HEK293 (cell line): Measurements from ENCODE around the gene ASIC4.

Experiments
- GLIS2 ChIP-seq: fragments of 450-650 bp; formaldehyde crosslinking; IDR thresholded peaks from 2 replicates; pipeline ENCODE4 v1.5.1; 2016; ENCODE audit warnings: missing biosample characterization, missing genetic modification characterization
- KLF16 ChIP-seq: fragments of 450-650 bp; formaldehyde crosslinking; IDR thresholded peaks from 2 replicates; pipeline ENCODE4 v1.5.1; 2017; ENCODE audit warnings: missing biosample characterization, missing genetic modification characterization
- MYNN ChIP-seq: fragments of 450-650 bp; formaldehyde crosslinking; IDR thresholded peaks from 2 replicates; pipeline ENCODE4 v1.5.1; 2016; ENCODE audit warnings: missing biosample characterization, missing genetic modification characterization, borderline replicate concordance
- RBAK ChIP-seq: fragments of 450-650 bp; formaldehyde crosslinking; IDR thresholded peaks from 2 replicates; pipeline ENCODE4 v1.5.1; 2016; ENCODE audit warnings: missing biosample characterization, missing genetic modification characterization
- ZBTB48 ChIP-seq: fragments of 450-650 bp; formaldehyde crosslinking; IDR thresholded peaks from 2 replicates; pipeline ENCODE4 v1.5.1; 2016; ENCODE audit warnings: missing biosample characterization, missing genetic modification characterization
- ZNF112 ChIP-seq: fragments of 450-650 bp; formaldehyde crosslinking; IDR thresholded peaks from 2 replicates; pipeline ENCODE4 v1.5.0; 2017; ENCODE audit warnings: missing biosample characterization, missing genetic modification characterization
- ZNF155 ChIP-seq: fragments of 450-650 bp; formaldehyde crosslinking; IDR thresholded peaks from 2 replicates; pipeline ENCODE4 v1.5.1; 2016; ENCODE audit warnings: missing biosample characterization, missing genetic modification characterization
- ZNF169 ChIP-seq: fragments of 450-650 bp; formaldehyde crosslinking; IDR thresholded peaks from 2 replicates; pipeline ENCODE4 v1.5.1; 2016; ENCODE audit warnings: missing biosample characterization, missing genetic modification characterization
- ZNF174 ChIP-seq: fragments of 450-650 bp; formaldehyde crosslinking; IDR thresholded peaks from 2 replicates; pipeline ENCODE4 v1.5.0; 2017; ENCODE audit warnings: missing biosample characterization, mild to moderate bottlenecking, missing genetic modification characterization
- ZNF184 ChIP-seq: fragments of 450-650 bp; IDR thresholded peaks from 2 replicates; pipeline ENCODE4 v1.5.1; 2018; ENCODE audit warnings: missing biosample characterization, mild to moderate bottlenecking, missing genetic modification characterization
- ZNF292 ChIP-seq: fragments of 450-650 bp; formaldehyde crosslinking; IDR thresholded peaks from 2 replicates; pipeline ENCODE4 v1.5.1; 2016; ENCODE audit warnings: low read depth, missing biosample characterization, missing genetic modification characterization, borderline replicate concordance
- ZNF302 ChIP-seq: fragments of 450-650 bp; formaldehyde crosslinking; IDR thresholded peaks from 2 replicates; pipeline ENCODE4 v1.5.1; 2016; ENCODE audit warnings: missing biosample characterization, missing genetic modification characterization, low read depth
- ZNF366 ChIP-seq: fragments of 450-650 bp; formaldehyde crosslinking; conservative IDR thresholded peaks from 2 replicates; pipeline ENCODE4 v1.5.1; 2016; ENCODE audit warnings: missing biosample characterization, missing genetic modification characterization
- ZNF416 ChIP-seq: fragments of 450-650 bp; formaldehyde crosslinking; IDR thresholded peaks from 2 replicates; pipeline ENCODE4 v1.5.1; 2016; ENCODE audit warnings: missing biosample characterization, missing genetic modification characterization
- ZNF433 ChIP-seq: fragments of 450-650 bp; formaldehyde crosslinking; IDR thresholded peaks from 2 replicates; pipeline ENCODE4 v1.5.1; 2016; ENCODE audit warnings: missing biosample characterization, missing genetic modification characterization, low read depth
- ZNF473 ChIP-seq: fragments of 450-650 bp; formaldehyde crosslinking; IDR thresholded peaks from 2 replicates; pipeline ENCODE4 v1.5.1; 2017; ENCODE audit warnings: missing biosample characterization, missing genetic modification characterization
- ZNF48 ChIP-seq: fragments of 450-650 bp; formaldehyde crosslinking; IDR thresholded peaks from 2 replicates; pipeline ENCODE4 v1.5.1; 2016; ENCODE audit warnings: missing biosample characterization, missing genetic modification characterization
- ZNF549 ChIP-seq: fragments of 450-650 bp; IDR thresholded peaks from 2 replicates; pipeline ENCODE4 v1.5.1; 2018; ENCODE audit warnings: missing biosample characterization, missing genetic modification characterization, mild to moderate bottlenecking, inconsistent platforms, moderate library complexity
- ZNF610 ChIP-seq: fragments of 450-650 bp; formaldehyde crosslinking; IDR thresholded peaks from 2 replicates; pipeline ENCODE4 v1.5.1; 2016; ENCODE audit warnings: missing biosample characterization, missing genetic modification characterization, borderline replicate concordance
- ZNF624 ChIP-seq: fragments of 450-650 bp; formaldehyde crosslinking; IDR thresholded peaks from 2 replicates; pipeline ENCODE4 v1.5.1; 2017; ENCODE audit warnings: missing biosample characterization, missing genetic modification characterization
- ZNF658 ChIP-seq: fragments of 450-650 bp; formaldehyde crosslinking; IDR thresholded peaks from 2 replicates; pipeline ENCODE4; 2016; ENCODE audit warnings: missing biosample characterization, missing genetic modification characterization
- ZNF664 ChIP-seq: fragments of 450-650 bp; formaldehyde crosslinking; IDR thresholded peaks from 2 replicates; pipeline ENCODE4 v1.5.1; 2016; ENCODE audit warnings: missing biosample characterization, missing genetic modification characterization
- ZNF707 ChIP-seq: fragments of 450-650 bp; formaldehyde crosslinking; IDR thresholded peaks from 2 replicates; pipeline ENCODE4 v1.5.1; 2016; ENCODE audit warnings: missing biosample characterization, missing genetic modification characterization
- ZSCAN16 ChIP-seq: fragments of 450-650 bp; formaldehyde crosslinking; IDR thresholded peaks from 2 replicates; pipeline ENCODE4 v1.5.1; 2016; ENCODE audit warnings: missing biosample characterization, missing genetic modification characterization
- ZXDB ChIP-seq: fragments of 450-650 bp; formaldehyde crosslinking; IDR thresholded peaks from 2 replicates; pipeline ENCODE4 v1.5.1; 2016; ENCODE audit warnings: missing biosample characterization, missing genetic modification characterization
- TF ChIP-seq, protein P1 (sequence below): fragments of 450-650 bp; formaldehyde crosslinking; IDR thresholded peaks from 2 replicates; pipeline ENCODE4 v1.5.1; 2017; ENCODE audit warnings: missing biosample characterization, missing genetic modification characterization
- TF ChIP-seq, protein P2 (sequence below): fragments of 450-650 bp; formaldehyde crosslinking; IDR thresholded peaks from 2 replicates; pipeline ENCODE4 v1.5.1; 2017; ENCODE audit warnings: missing biosample characterization, missing genetic modification characterization
- TF ChIP-seq, protein P3 (sequence below): fragments of 450-650 bp; formaldehyde crosslinking; IDR thresholded peaks from 2 replicates; pipeline ENCODE4 v1.5.1; 2016; ENCODE audit warnings: missing biosample characterization, missing genetic modification characterization
- TF ChIP-seq, protein P4 (sequence below): fragments of 450-650 bp; formaldehyde crosslinking; IDR thresholded peaks from 2 replicates; pipeline ENCODE4 v1.5.1; 2016; ENCODE audit warnings: missing biosample characterization, missing genetic modification characterization
- TF ChIP-seq, protein P5 (sequence below): fragments of 450-650 bp; formaldehyde crosslinking; IDR thresholded peaks from 2 replicates; pipeline ENCODE4 v1.5.1; 2017; ENCODE audit warnings: missing biosample characterization, missing genetic modification characterization

ASIC4 gene

DNA sequence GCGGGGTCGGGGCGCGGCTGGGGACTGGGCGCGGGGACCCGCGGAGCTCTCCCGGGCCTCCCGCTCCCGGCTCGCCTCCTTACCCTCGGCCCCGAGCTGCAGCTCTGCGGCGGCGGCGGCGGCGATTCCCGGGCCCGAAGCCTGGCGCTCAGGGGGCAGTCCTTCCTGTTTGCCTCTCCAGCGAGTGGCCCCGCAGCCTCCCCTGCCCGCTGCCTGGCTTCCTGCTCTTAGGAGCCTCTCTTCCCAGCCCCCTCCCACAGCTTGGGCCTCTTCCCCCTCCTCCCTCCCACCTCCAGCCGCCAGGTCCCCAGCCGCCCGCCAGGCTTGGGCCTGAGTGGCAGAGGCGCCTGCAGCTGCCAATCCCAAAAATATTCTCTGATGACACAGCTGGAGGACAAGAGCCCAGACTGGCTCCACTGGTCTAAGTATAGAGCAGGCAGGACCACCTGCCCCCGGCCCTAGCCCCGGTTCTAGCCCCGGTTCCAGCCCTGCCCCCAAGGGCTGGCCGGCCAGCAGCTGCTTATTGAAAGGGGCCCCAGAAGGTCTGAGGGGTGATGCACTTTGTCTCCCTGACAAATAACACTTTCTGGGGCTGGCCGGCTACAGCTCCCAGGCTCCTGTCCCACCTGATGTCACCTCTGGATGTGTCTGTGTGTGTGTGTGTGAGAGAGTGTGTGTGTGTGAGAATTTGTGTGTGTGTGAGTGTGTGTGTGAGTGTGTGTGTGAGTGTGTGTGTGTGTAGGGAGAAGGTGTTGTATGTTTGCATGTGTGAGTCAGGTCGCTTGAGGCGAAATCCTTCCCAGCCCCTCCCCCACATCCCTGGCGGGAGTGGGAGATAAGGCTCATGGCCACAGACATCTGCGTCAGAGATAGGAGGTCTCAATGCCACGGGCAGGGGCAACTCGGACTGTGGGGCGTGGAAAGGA lies 57.3 kb downstream of the ASIC4 start, which contains the start of gene OBSL1 (continued):
- TF ChIP-seq ZNF174 (tag by site-specific recombination), result no peak
- no peak for TF ChIP-seq ZNF549
- TF ChIP-seq, protein P1, sequence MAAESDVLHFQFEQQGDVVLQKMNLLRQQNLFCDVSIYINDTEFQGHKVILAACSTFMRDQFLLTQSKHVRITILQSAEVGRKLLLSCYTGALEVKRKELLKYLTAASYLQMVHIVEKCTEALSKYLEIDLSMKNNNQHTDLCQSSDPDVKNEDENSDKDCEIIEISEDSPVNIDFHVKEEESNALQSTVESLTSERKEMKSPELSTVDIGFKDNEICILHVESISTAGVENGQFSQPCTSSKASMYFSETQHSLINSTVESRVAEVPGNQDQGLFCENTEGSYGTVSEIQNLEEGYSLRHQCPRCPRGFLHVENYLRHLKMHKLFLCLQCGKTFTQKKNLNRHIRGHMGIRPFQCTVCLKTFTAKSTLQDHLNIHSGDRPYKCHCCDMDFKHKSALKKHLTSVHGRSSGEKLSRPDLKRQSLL, result no peak
- no peak; the same call in 1 of the 2 replicates for TF ChIP-seq ZNF112 (tag by site-specific recombination)
- TF ChIP-seq ZNF707 (tag by site-specific recombination), result no peak
- TF ChIP-seq GLIS2 (tag by site-specific recombination), result peak; percentile 53
- TF ChIP-seq ZNF624 (tag by site-specific recombination), result no peak
- no peak for TF ChIP-seq ZNF433 (tag by site-specific recombination)
- TF ChIP-seq ZNF610 (tag by site-specific recombination), result no peak; the same call in 1 of the 2 replicates
- no peak for TF ChIP-seq MYNN (tag by site-specific recombination)
- no peak for TF ChIP-seq ZNF155
- TF ChIP-seq ZNF302 (tag by site-specific recombination), result no peak
- TF ChIP-seq ZXDB (tag by site-specific recombination), result peak; percentile 86
- TF ChIP-seq, protein P2, sequence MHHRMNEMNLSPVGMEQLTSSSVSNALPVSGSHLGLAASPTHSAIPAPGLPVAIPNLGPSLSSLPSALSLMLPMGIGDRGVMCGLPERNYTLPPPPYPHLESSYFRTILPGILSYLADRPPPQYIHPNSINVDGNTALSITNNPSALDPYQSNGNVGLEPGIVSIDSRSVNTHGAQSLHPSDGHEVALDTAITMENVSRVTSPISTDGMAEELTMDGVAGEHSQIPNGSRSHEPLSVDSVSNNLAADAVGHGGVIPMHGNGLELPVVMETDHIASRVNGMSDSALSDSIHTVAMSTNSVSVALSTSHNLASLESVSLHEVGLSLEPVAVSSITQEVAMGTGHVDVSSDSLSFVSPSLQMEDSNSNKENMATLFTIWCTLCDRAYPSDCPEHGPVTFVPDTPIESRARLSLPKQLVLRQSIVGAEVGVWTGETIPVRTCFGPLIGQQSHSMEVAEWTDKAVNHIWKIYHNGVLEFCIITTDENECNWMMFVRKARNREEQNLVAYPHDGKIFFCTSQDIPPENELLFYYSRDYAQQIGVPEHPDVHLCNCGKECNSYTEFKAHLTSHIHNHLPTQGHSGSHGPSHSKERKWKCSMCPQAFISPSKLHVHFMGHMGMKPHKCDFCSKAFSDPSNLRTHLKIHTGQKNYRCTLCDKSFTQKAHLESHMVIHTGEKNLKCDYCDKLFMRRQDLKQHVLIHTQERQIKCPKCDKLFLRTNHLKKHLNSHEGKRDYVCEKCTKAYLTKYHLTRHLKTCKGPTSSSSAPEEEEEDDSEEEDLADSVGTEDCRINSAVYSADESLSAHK (tag by site-specific recombination), result peak; percentile 57
- no peak for TF ChIP-seq ZNF184 (tag by site-specific recombination)
- TF ChIP-seq RBAK (tag by site-specific recombination), result peak; percentile 77; the same call in 1 of the 2 replicates
- TF ChIP-seq, protein P3, sequence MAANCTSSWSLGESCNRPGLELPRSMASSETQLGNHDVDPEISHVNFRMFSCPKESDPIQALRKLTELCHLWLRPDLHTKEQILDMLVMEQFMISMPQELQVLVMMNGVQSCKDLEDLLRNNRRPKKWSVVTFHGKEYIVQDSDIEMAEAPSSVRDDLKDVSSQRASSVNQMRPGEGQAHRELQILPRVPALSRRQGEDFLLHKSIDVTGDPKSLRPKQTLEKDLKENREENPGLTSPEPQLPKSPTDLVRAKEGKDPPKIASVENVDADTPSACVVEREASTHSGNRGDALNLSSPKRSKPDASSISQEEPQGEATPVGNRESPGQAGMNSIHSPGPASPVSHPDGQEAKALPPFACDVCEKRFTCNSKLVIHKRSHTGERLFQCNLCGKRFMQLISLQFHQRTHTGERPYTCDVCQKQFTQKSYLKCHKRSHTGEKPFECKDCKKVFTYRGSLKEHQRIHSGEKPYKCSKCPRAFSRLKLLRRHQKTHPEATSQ (tag by site-specific recombination), result no peak
- TF ChIP-seq, protein P4, sequence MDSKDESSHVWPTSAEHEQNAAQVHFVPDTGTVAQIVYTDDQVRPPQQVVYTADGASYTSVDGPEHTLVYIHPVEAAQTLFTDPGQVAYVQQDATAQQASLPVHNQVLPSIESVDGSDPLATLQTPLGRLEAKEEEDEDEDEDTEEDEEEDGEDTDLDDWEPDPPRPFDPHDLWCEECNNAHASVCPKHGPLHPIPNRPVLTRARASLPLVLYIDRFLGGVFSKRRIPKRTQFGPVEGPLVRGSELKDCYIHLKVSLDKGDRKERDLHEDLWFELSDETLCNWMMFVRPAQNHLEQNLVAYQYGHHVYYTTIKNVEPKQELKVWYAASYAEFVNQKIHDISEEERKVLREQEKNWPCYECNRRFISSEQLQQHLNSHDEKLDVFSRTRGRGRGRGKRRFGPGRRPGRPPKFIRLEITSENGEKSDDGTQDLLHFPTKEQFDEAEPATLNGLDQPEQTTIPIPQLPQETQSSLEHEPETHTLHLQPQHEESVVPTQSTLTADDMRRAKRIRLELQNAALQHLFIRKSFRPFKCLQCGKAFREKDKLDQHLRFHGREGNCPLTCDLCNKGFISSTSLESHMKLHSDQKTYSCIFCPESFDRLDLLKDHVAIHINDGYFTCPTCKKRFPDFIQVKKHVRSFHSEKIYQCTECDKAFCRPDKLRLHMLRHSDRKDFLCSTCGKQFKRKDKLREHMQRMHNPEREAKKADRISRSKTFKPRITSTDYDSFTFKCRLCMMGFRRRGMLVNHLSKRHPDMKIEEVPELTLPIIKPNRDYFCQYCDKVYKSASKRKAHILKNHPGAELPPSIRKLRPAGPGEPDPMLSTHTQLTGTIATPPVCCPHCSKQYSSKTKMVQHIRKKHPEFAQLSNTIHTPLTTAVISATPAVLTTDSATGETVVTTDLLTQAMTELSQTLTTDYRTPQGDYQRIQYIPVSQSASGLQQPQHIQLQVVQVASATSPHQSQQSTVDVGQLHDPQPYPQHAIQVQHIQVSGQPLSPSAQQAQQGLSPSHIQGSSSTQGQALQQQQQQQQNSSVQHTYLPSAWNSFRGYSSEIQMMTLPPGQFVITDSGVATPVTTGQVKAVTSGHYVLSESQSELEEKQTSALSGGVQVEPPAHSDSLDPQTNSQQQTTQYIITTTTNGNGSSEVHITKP (tag by site-specific recombination), result peak; percentile 45
- 0 out of 2 replicates have a peak, but pooled peaks have one; percentile 65 for TF ChIP-seq ZNF416 (tag by site-specific recombination)
- TF ChIP-seq ZNF473 (tag by site-specific recombination), result peak; percentile 90; the same call in 1 of the 2 replicates
- TF ChIP-seq, protein P5, sequence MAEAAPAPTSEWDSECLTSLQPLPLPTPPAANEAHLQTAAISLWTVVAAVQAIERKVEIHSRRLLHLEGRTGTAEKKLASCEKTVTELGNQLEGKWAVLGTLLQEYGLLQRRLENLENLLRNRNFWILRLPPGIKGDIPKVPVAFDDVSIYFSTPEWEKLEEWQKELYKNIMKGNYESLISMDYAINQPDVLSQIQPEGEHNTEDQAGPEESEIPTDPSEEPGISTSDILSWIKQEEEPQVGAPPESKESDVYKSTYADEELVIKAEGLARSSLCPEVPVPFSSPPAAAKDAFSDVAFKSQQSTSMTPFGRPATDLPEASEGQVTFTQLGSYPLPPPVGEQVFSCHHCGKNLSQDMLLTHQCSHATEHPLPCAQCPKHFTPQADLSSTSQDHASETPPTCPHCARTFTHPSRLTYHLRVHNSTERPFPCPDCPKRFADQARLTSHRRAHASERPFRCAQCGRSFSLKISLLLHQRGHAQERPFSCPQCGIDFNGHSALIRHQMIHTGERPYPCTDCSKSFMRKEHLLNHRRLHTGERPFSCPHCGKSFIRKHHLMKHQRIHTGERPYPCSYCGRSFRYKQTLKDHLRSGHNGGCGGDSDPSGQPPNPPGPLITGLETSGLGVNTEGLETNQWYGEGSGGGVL (tag by site-specific recombination), result peak; percentile 96
- peak; percentile 86; the same call in 1 of the 2 replicates for TF ChIP-seq ZNF169 (tag by site-specific recombination)
- no peak for TF ChIP-seq ZNF658
- peak; percentile 86 for TF ChIP-seq ZNF366 (tag by site-specific recombination)
- no peak for TF ChIP-seq ZNF48 (tag by site-specific recombination)
- peak; percentile 80 for TF ChIP-seq ZBTB48 (tag by site-specific recombination)
- no peak for TF ChIP-seq ZSCAN16 (tag by site-specific recombination)
- TF ChIP-seq ZNF664, result no peak
- TF ChIP-seq ZNF292 (tag by site-specific recombination), result no peak
- peak; percentile 71; the same call in 1 of the 2 replicates for TF ChIP-seq KLF16 (tag by site-specific recombination)
